Trophoblast cell (in vitro differentiated cells and primary cell): ENCODE results near the gene NBPF11.
"Not testable (repeated sequence)": the region's sequence is repeated elsewhere in the genome, so short reads cannot be mapped to it uniquely, and the experiment has no call there.

ENCODE experiments used
- DNase-seq, 2 donors: peaks; one replicate each; pipeline ENCODE4 v3.0.0-alpha.2; 2016
- H2AFZ ChIP-seq: 2 replicates; pipeline ENCODE4 v1.6.1; 2013; ENCODE audit warnings: low read length, moderate library complexity, mild to moderate bottlenecking; ENCODE audit not compliant: insufficient read depth, poor library complexity
- H2AK5ac ChIP-seq: 2 replicates; pipeline ENCODE4 v1.6.1; 2013; ENCODE audit warnings: mild to moderate bottlenecking, low read length
- H2BK120ac ChIP-seq: 2 replicates; pipeline ENCODE4 v1.6.1; 2013; ENCODE audit warnings: low read length, mild to moderate bottlenecking, moderate library complexity; ENCODE audit not compliant: insufficient read depth, poor library complexity
- H2BK12ac ChIP-seq: 2 replicates; pipeline ENCODE4 v1.6.1; 2013; ENCODE audit warnings: mild to moderate bottlenecking, low read length, moderate library complexity
- H2BK5ac ChIP-seq: 2 replicates; pipeline ENCODE4 v1.6.1; 2013; ENCODE audit warnings: low read length, low read depth, moderate library complexity, mild to moderate bottlenecking; ENCODE audit not compliant: poor library complexity
- H3K14ac ChIP-seq: 2 replicates; pipeline ENCODE4 v1.6.1; 2013; ENCODE audit warnings: mild to moderate bottlenecking, low read length
- H3K18ac ChIP-seq: 2 replicates; pipeline ENCODE4 v1.6.1; 2013; ENCODE audit warnings: mild to moderate bottlenecking, low read length
- H3K23ac ChIP-seq: 2 replicates; pipeline ENCODE4 v1.6.1; 2013; ENCODE audit warnings: low read length
- H3K27ac ChIP-seq: 2 replicates; pipeline ENCODE4 v1.5.1; 2013; ENCODE audit warnings: low read depth, mild to moderate bottlenecking, inconsistent platforms, low read length, moderate library complexity
- H3K27me3 ChIP-seq: 2 replicates; pipeline ENCODE4 v1.6.1; 2013; ENCODE audit warnings: inconsistent platforms, mild to moderate bottlenecking, low read length, moderate library complexity; ENCODE audit not compliant: insufficient read depth
- H3K36me3 ChIP-seq, 2 experiments: 1 replicate in 1 of 2; 2 replicates in 1 of 2; pipeline ENCODE4 v1.6.1; 2013; ENCODE audit warnings: low read length in 2 of 2, mild to moderate bottlenecking in 2 of 2, moderate library complexity in 1 of 2; ENCODE audit not compliant: insufficient read depth in 2 of 2, control insufficient read depth in 1 of 2
- H3K4ac ChIP-seq: 2 replicates; pipeline ENCODE4 v1.6.1; 2013; ENCODE audit warnings: low read depth, mild to moderate bottlenecking, low read length, moderate library complexity
- H3K4me1 ChIP-seq, 2 experiments: 1 replicate in 1 of 2; 2 replicates in 1 of 2; pipeline ENCODE4 v1.6.1; 2013; ENCODE audit warnings: low read length in 2 of 2, mild to moderate bottlenecking in 2 of 2, moderate library complexity in 1 of 2; ENCODE audit not compliant: insufficient read depth in 2 of 2, control insufficient read depth in 1 of 2
- H3K4me2 ChIP-seq: 2 replicates; pipeline ENCODE4 v1.6.1; 2013; ENCODE audit warnings: inconsistent platforms, mild to moderate bottlenecking, low read length, moderate library complexity
- H3K4me3 ChIP-seq: 2 replicates; pipeline ENCODE4 v1.5.1; 2013; ENCODE audit warnings: mild to moderate bottlenecking, low read depth, low read length, inconsistent platforms
- H3K79me1 ChIP-seq: one replicate; pipeline ENCODE4 v1.6.1; 2013; ENCODE audit warnings: low read length
- H3K79me2 ChIP-seq: 2 replicates; pipeline ENCODE4 v1.6.1; 2013; ENCODE audit warnings: low read length, mild to moderate bottlenecking; ENCODE audit not compliant: control insufficient read depth, insufficient read depth, poor library complexity
- H3K9ac ChIP-seq: 2 replicates; pipeline ENCODE4 v1.6.1; 2013; ENCODE audit warnings: mild to moderate bottlenecking, low read length
- H3K9me3 ChIP-seq: 2 replicates; pipeline ENCODE4 v1.6.1; 2013; ENCODE audit warnings: low read depth, mild to moderate bottlenecking, control low read depth, inconsistent platforms, low read length; ENCODE audit not compliant: insufficient read depth
- H4K12ac ChIP-seq: 2 replicates; pipeline ENCODE4 v1.6.1; 2013; ENCODE audit warnings: low read depth, mild to moderate bottlenecking, low read length, moderate library complexity
- H4K8ac ChIP-seq: 2 replicates; pipeline ENCODE4 v1.6.1; 2013; ENCODE audit warnings: low read depth, mild to moderate bottlenecking, low read length, moderate library complexity
- H4K91ac ChIP-seq: one replicate; pipeline ENCODE4 v1.6.1; 2013; ENCODE audit warnings: low read depth, mild to moderate bottlenecking, low read length, moderate library complexity
- WGBS: extraction: QIAGEN DNeasy Blood & Tissue Kit; methylation state at CpG from one replicate; pipeline ENCODE4 v1.1.7; 2013; ENCODE audit warnings: missing lambda C conversion rate; ENCODE audit not compliant: insufficient read length, insufficient coverage; ENCODE audit errors: extremely low coverage; 5-methylcytosine and 5-hydroxymethylcytosine counted together

Gene NBPF11

GRCh38 chr1:148152795-148153194 is 714 bp upstream of the NBPF11 start:
- H3K36me3 ChIP-seq, H3K9me3 ChIP-seq, H3K4me2 ChIP-seq, H3K4ac ChIP-seq, H3K9ac ChIP-seq, H4K12ac ChIP-seq, H3K18ac ChIP-seq, H2BK120ac ChIP-seq, H3K4me3 ChIP-seq, H3K79me2 ChIP-seq, H3K27me3 ChIP-seq, H4K91ac ChIP-seq, DNase-seq, H3K79me1 ChIP-seq, H2AK5ac ChIP-seq, H2AFZ ChIP-seq, H2BK5ac ChIP-seq, H2BK12ac ChIP-seq, H3K27ac ChIP-seq, H3K14ac ChIP-seq, H3K4me1 ChIP-seq, H3K23ac ChIP-seq: not testable (repeated sequence)
- no CpG with 5 or more reads among the region's 3 CpGs for WGBS
- H4K8ac ChIP-seq, result peak overlapping the region; percentile 60

DNA sequence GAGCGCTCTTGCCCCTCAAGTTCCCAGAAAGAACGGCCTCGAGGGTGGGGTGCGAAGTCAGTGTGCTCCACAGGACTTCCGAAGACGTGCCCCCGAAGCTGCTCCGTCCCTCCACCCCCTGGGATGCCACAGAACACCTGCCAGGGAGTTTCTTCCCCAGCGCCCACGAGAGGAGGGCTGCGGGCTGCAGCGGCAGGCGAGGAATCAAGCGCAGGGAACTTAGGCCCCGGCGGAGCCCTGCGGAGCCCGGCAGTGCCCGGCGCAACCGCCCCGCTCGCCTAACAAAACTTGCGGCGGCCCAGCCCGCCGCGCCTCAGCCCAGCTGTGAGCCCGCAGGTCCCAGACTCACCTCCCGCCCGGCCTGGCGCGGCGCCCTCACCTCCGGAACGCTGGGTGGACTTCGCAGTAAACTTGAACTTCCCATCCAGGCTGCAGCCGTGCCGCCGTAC is 686 bp downstream of the NBPF11 start:
- H4K91ac ChIP-seq, H2BK5ac ChIP-seq, H3K27me3 ChIP-seq, H2AK5ac ChIP-seq, H3K18ac ChIP-seq, H2BK120ac ChIP-seq, H3K79me2 ChIP-seq, H3K9me3 ChIP-seq, H3K79me1 ChIP-seq, H3K36me3 ChIP-seq, H4K8ac ChIP-seq, H3K27ac ChIP-seq, H3K23ac ChIP-seq, H3K4ac ChIP-seq, H2AFZ ChIP-seq, H3K4me1 ChIP-seq, H2BK12ac ChIP-seq: not testable (repeated sequence)
- WGBS, result no CpG with 5 or more reads among the region's 40 CpGs
- H3K4me3 ChIP-seq, result peak overlapping the region; percentile 83
- peak; percentile 51 to 65 for DNase-seq
- peak overlapping the region; percentile 82 for H3K9ac ChIP-seq
- H3K4me2 ChIP-seq, result peak overlapping the region; percentile 86
- H4K12ac ChIP-seq, result peak overlapping the region; percentile 54
- H3K14ac ChIP-seq, result peak overlapping the region; percentile 24

- H3K14ac ChIP-seq, H3K4ac ChIP-seq, H2AK5ac ChIP-seq, H3K27me3 ChIP-seq, H3K79me2 ChIP-seq, H2BK120ac ChIP-seq, H3K79me1 ChIP-seq, H3K4me1 ChIP-seq, H2BK12ac ChIP-seq, H3K9me3 ChIP-seq, H2BK5ac ChIP-seq, H3K27ac ChIP-seq, H3K23ac ChIP-seq, H4K12ac ChIP-seq, DNase-seq, H3K9ac ChIP-seq, H2AFZ ChIP-seq, H3K36me3 ChIP-seq, H4K8ac ChIP-seq, H3K18ac ChIP-seq, H4K91ac ChIP-seq: not testable (repeated sequence)
- Histone ChIP-seq H3K4me2 (peak overlapping the region; percentile 86), H3K4me3 (peak overlapping the region; percentile 83)
- no CpG with 5 or more reads among the region's 13 CpGs for WGBS
Observed at GRCh38 chr1:148150945-148151344, 1.1 kb downstream of the NBPF11 start.

GRCh38 chr1:148150014-148150413 is 2.1 kb downstream of the NBPF11 start:
- not testable (repeated sequence) for H2BK5ac ChIP-seq, H3K27me3 ChIP-seq, H4K12ac ChIP-seq, H3K23ac ChIP-seq, H3K4me3 ChIP-seq, H3K9ac ChIP-seq, H3K4me1 ChIP-seq, H3K4ac ChIP-seq, H2BK120ac ChIP-seq, H4K8ac ChIP-seq, H2AK5ac ChIP-seq, DNase-seq, H3K9me3 ChIP-seq, H3K14ac ChIP-seq, H4K91ac ChIP-seq, H2AFZ ChIP-seq, H3K79me2 ChIP-seq, H3K18ac ChIP-seq, H3K79me1 ChIP-seq, H3K4me2 ChIP-seq, H3K36me3 ChIP-seq, H3K27ac ChIP-seq, H2BK12ac ChIP-seq
- WGBS, result no CpG with 5 or more reads among the region's 6 CpGs
